RWPE2 (cell line): ENCODE results near the gene TPRA1.

Source experiments
- ATAC-seq: fragments of 200-7000 bp; cut with Tn5 transposase; 3 replicates; pipeline ENCODE4 v1.9.1; 2021; ENCODE audit warnings: low read depth
- DNase-seq: peaks from one replicate; pipeline ENCODE4 v3.0.0-alpha.2; 2020; ENCODE audit warnings: low spot score
- H3K27ac ChIP-seq: fragments of 450-650 bp; 2 replicates; pipeline ENCODE4 v1.5.1; 2017; ENCODE audit warnings: mild to moderate bottlenecking; ENCODE audit not compliant: poor library complexity, severe bottlenecking
- H3K27me3 ChIP-seq: fragments of 250-450 bp; sonication (Bioruptor Pico); 2 replicates; pipeline ENCODE4 v1.5.1; 2021; ENCODE audit warnings: mild to moderate bottlenecking, moderate library complexity; ENCODE audit not compliant: insufficient read depth, poor library complexity, severe bottlenecking
- H3K36me3 ChIP-seq: fragments of 250-450 bp; sonication (Bioruptor Pico); 2 replicates; pipeline ENCODE4 v1.5.1; 2020; ENCODE audit warnings: low read depth, mild to moderate bottlenecking, moderate library complexity
- H3K4me1 ChIP-seq: fragments of 250-450 bp; sonication (Bioruptor Pico); 2 replicates; pipeline ENCODE4 v1.5.1; 2021; ENCODE audit warnings: mild to moderate bottlenecking, moderate library complexity; ENCODE audit not compliant: insufficient read depth, poor library complexity, severe bottlenecking
- H3K4me3 ChIP-seq: fragments of 250-450 bp; sonication (Bioruptor Pico); 2 replicates; pipeline ENCODE4 v1.5.1; 2021; ENCODE audit warnings: mild to moderate bottlenecking, moderate library complexity; ENCODE audit not compliant: severe bottlenecking
- H3K9me3 ChIP-seq: fragments of 250-450 bp; sonication (Bioruptor Pico); 2 replicates; pipeline ENCODE4 v1.5.1; 2021; ENCODE audit warnings: mild to moderate bottlenecking, moderate library complexity; ENCODE audit not compliant: severe bottlenecking
- CTCF ChIP-seq: fragments of 450-650 bp; IDR thresholded peaks from one replicate; pipeline ENCODE4 v1.5.1; 2017; ENCODE audit warnings: mild to moderate bottlenecking, moderate library complexity; ENCODE audit not compliant: poor library complexity, severe bottlenecking

The TPRA1 gene

GRCh38 chr3:127595303-127595702 is 4.8 kb upstream of the TPRA1 start:
- no peak overlapping the region for H3K27ac ChIP-seq
- ATAC-seq: no peak
- no peak overlapping the region for H3K4me3 ChIP-seq
- peaks cover 15% of the 10 kb centered on the region for H3K4me1 ChIP-seq
- TF ChIP-seq CTCF: no peak
- peaks cover 12% of the 10 kb centered on the region for H3K36me3 ChIP-seq
- DNase-seq: no peak
- no peaks in the 10 kb centered on the region for H3K9me3 ChIP-seq
- no peaks in the 10 kb centered on the region for H3K27me3 ChIP-seq

GRCh38 chr3:127593178-127593577 is 2.6 kb upstream of the TPRA1 start:
- TF ChIP-seq CTCF: no peak
- no peaks in the 10 kb centered on the region for H3K9me3 ChIP-seq
- no peaks in the 10 kb centered on the region for H3K27me3 ChIP-seq
- no peak for ATAC-seq
- no peak overlapping the region for H3K4me3 ChIP-seq
- no peak overlapping the region for H3K27ac ChIP-seq
- H3K4me1 ChIP-seq: peaks cover 8% of the 10 kb centered on the region
- no peak for DNase-seq
- no peaks in the 10 kb centered on the region for H3K36me3 ChIP-seq

GRCh38 chr3:127590282-127590592 is 296 bp downstream of the TPRA1 start:
- H3K4me1 ChIP-seq: peaks cover 8% of the 10 kb centered on the region
- H3K27ac ChIP-seq: peak overlapping the region; percentile 75
- no peaks in the 10 kb centered on the region for H3K36me3 ChIP-seq
- no peaks in the 10 kb centered on the region for H3K9me3 ChIP-seq
- H3K27me3 ChIP-seq: no peaks in the 10 kb centered on the region
- DNase-seq (no peak), ATAC-seq (peak; percentile 32)
- peak overlapping the region; percentile 79 for H3K4me3 ChIP-seq
- no peak for TF ChIP-seq CTCF

GRCh38 chr3:127589600-127590281 is 792 bp downstream of the TPRA1 start:
- peaks cover 8% of the 10 kb centered on the region for H3K4me1 ChIP-seq
- peak overlapping the region; percentile 75 for H3K27ac ChIP-seq
- H3K36me3 ChIP-seq: no peaks in the 10 kb centered on the region
- ATAC-seq (peak; percentile 1; the same call in 2 of the 3 replicates), DNase-seq (no peak)
- no peak for TF ChIP-seq CTCF
- no peaks in the 10 kb centered on the region for H3K27me3 ChIP-seq
- H3K4me3 ChIP-seq: peak overlapping the region; percentile 79
- H3K9me3 ChIP-seq: no peaks in the 10 kb centered on the region

GRCh38 chr3:127588806-127589577 is 1.5 kb downstream of the TPRA1 start:
- Histone ChIP-seq H3K36me3 (no peaks in the 10 kb centered on the region), H3K9me3 (no peaks in the 10 kb centered on the region), H3K27ac (peak overlapping the region; percentile 75), H3K27me3 (no peaks in the 10 kb centered on the region), H3K4me3 (peak overlapping the region; percentile 79), H3K4me1 (peaks cover 8% of the 10 kb centered on the region)
- DNase-seq (no peak), ATAC-seq (peak; percentile 70)
- TF ChIP-seq CTCF: no peak
